Measurements from ENCODE around the gene TBCD. TPM values are rescaled to one million over a fixed set of nuclear protein-coding genes. Genes with fewer than 3 reads are reported as not detected.
A peak's percentile ranks its signal among the peaks of the same experiment; 100 is the strongest.

Gene TBCD
- total and polyA plus RNA-seq, 9 of the 15 experiments (the other 6 are each of a cell fraction or from before 2014, with no cell fraction given) = 8.9 to 98.5 (median 28.0) TPM

DNA sequence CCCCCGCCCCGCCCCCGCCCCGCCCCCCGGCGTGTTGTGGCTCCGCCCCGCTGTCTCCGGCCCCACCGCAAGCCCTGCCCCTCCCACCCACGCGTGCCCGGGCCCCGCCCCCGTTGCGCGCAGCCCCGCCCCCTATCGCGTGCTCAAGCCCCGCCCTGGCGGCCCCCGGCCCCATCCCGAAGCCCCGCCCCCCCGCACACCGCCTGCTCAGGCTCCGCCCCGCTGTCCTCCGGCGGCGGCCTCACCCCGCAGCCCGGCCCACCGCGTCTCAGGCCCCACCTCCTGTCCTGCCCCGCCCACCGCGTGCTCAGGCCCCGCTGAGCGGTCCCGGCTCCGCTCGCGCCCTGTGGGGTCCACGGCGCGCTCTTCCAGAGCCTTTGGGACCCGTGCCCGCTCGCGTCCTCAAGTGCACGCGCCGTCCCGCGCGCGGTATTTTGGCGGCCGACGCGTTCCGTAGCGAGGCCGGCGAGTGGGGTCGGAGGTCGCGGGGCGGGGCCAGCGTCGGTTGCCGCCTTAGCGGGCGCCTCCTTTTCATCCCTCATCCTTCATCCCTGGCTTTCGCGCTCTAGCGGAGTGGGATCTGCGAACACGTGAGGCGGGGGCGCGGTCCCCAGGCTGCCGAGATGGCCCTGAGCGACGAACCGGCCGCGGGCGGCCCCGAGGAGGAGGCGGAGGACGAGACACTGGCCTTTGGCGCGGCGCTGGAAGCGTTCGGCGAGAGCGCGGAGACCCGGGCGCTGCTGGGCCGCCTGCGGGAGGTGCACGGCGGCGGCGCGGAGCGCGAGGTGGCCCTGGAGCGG lies at the start of gene TBCD (continued):
- TF ChIP-seq, protein P1, sequence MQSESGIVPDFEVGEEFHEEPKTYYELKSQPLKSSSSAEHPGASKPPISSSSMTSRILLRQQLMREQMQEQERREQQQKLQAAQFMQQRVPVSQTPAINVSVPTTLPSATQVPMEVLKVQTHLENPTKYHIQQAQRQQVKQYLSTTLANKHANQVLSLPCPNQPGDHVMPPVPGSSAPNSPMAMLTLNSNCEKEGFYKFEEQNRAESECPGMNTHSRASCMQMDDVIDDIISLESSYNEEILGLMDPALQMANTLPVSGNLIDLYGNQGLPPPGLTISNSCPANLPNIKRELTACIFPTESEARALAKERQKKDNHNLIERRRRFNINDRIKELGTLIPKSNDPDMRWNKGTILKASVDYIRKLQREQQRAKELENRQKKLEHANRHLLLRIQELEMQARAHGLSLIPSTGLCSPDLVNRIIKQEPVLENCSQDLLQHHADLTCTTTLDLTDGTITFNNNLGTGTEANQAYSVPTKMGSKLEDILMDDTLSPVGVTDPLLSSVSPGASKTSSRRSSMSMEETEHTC (IDR thresholded peaks at IDR 0.05) = peak; percentile 6; the same call in 1 of the 2 replicates
- TF ChIP-seq ATF1 (CRISPR knock-in tag; IDR thresholded peaks at IDR 0.05) = no peak
- peak; percentile 85 for TF ChIP-seq ATF1 (tag; IDR thresholded peaks at IDR 0.05)
- no peak for TF ChIP-seq MYNN (IDR thresholded peaks at IDR 0.05)
- no peak for TF ChIP-seq MYNN (CRISPR knock-in tag; IDR thresholded peaks at IDR 0.05)
- peak; percentile 100 for TF ChIP-seq MTA3 (IDR thresholded peaks at IDR 0.05; ENCODE audit: borderline replicate concordance)
- no peak for TF ChIP-seq SRSF9 (IDR thresholded peaks at IDR 0.05; ENCODE audit: borderline replicate concordance, low read depth, low read length)
- TF ChIP-seq BHLHE40 (IDR thresholded peaks at IDR 0.05; ENCODE audit: low read length) = peak; percentile 81
- TF ChIP-seq, protein P2, sequence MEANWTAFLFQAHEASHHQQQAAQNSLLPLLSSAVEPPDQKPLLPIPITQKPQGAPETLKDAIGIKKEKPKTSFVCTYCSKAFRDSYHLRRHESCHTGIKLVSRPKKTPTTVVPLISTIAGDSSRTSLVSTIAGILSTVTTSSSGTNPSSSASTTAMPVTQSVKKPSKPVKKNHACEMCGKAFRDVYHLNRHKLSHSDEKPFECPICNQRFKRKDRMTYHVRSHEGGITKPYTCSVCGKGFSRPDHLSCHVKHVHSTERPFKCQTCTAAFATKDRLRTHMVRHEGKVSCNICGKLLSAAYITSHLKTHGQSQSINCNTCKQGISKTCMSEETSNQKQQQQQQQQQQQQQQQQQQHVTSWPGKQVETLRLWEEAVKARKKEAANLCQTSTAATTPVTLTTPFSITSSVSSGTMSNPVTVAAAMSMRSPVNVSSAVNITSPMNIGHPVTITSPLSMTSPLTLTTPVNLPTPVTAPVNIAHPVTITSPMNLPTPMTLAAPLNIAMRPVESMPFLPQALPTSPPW (CRISPR knock-in tag; IDR thresholded peaks at IDR 0.05) = peak; percentile 84
- 0 out of 2 replicates have a peak, but pooled peaks have one; percentile 12 for TF ChIP-seq BCOR (IDR thresholded peaks at IDR 0.05)
- TF ChIP-seq FOSL1 (tag; conservative IDR thresholded peaks at IDR 0.05) = no peak; the same call in 1 of the 2 replicates
- peak; percentile 73 for TF ChIP-seq HCFC1 (IDR thresholded peaks at IDR 0.05; ENCODE audit: low read depth, low read length)
- TF ChIP-seq CEBPZ (IDR thresholded peaks at IDR 0.05; ENCODE audit: borderline replicate concordance, low read depth, low read length) = no peak
- no peak for TF ChIP-seq JUN (IDR thresholded peaks at IDR 0.05; ENCODE audit: borderline replicate concordance, low read depth, low read length)
- peak; percentile 84 for TF ChIP-seq JUN (CRISPR knock-in tag; IDR thresholded peaks at IDR 0.05; ENCODE audit: borderline replicate concordance)
- TF ChIP-seq U2AF1 (optimal IDR thresholded peaks at IDR 0.05; ENCODE audit: low read depth, low read length) = peak; percentile 59
- peak; percentile 99 for TF ChIP-seq NR2C2 (CRISPR knock-in tag; IDR thresholded peaks at IDR 0.05)
- TF ChIP-seq NR2C2 (tag; IDR thresholded peaks at IDR 0.05) = peak; percentile 100
- peak; percentile 58; the same call in 1 of the 2 replicates for TF ChIP-seq SMAD4 (CRISPR knock-in tag; conservative IDR thresholded peaks at IDR 0.05)
- TF ChIP-seq NFIC (IDR thresholded peaks at IDR 0.05) = peak; percentile 71
- no peak for TF ChIP-seq ID3 (CRISPR knock-in tag; IDR thresholded peaks at IDR 0.05)
- peak; percentile 34; the same call in 1 of the 2 replicates for TF ChIP-seq ID3 (tag; IDR thresholded peaks at IDR 0.05)
- TF ChIP-seq CREM (IDR thresholded peaks at IDR 0.05; ENCODE audit: low read depth) = peak; percentile 79
- no peak for TF ChIP-seq BCL6 (CRISPR knock-in tag; IDR thresholded peaks at IDR 0.05)
